GM13977 (cell line): ENCODE data around the gene REPIN1.

Experiments
- DNase-seq: peaks from one replicate; pipeline ENCODE4 v3.0.0; 2012; ENCODE audit warnings: low spot score
- CTCF ChIP-seq: IDR thresholded peaks from 2 replicates; pipeline ENCODE4 v1.5.1; 2012; ENCODE audit warnings: mild to moderate bottlenecking, control low read depth; ENCODE audit not compliant: insufficient read depth; ENCODE audit errors: extremely low read depth, missing control alignments
- in situ Hi-C: fragments of 300-500 bp; cut with MboI; formaldehyde crosslinking; loops from one replicate; pipeline ENCODE4 v1.12.0; 2022; ENCODE audit warnings: low sequenced_read_pairs, low pct_unique_long_range_greater_than_20kb, mixed read lengths, inconsistent platforms; ENCODE audit not compliant: unreplicated experiment

Gene REPIN1

GRCh38 chr7:150369748-150370501 is 1.3 kb downstream of the REPIN1 start:
- in situ Hi-C loops = no loop called here
- TF ChIP-seq CTCF = no peak
- no peak for DNase-seq

DNA sequence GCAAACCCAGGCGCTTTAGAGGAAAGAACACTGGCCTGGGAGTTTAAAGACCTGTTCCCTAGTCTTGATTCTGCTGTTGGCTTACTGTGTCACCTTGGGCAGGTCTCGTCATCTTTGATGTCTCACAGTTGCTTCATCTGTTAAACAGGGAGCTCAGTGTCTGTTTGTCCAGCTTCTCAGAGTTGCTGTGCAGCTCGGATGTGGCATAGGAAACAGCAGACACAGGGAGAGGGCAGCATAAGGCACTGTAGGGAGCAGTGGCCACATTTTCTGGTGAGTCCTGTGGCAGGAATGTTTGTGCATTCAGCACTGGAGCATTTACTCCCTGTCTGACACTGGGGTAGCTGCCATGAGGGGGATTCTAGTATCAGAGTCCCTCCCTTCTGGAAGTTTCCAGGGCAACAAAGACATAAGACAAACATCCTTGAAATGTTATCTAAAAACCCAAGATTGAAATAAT is 2.0 kb downstream of the REPIN1 start:
- no peak for DNase-seq
- no peak for TF ChIP-seq CTCF
- in situ Hi-C loops = no loop called here

- TF ChIP-seq CTCF = no peak
- DNase-seq = no peak
- in situ Hi-C loops = no loop called here
These were observed 2.7 kb downstream of the REPIN1 start for GRCh38 chr7:150371131-150371995.

GRCh38 chr7:150371996-150372270 is 3.3 kb downstream of the REPIN1 start:
- in situ Hi-C loops = no loop called here
- no peak for DNase-seq
- TF ChIP-seq CTCF = no peak

DNA sequence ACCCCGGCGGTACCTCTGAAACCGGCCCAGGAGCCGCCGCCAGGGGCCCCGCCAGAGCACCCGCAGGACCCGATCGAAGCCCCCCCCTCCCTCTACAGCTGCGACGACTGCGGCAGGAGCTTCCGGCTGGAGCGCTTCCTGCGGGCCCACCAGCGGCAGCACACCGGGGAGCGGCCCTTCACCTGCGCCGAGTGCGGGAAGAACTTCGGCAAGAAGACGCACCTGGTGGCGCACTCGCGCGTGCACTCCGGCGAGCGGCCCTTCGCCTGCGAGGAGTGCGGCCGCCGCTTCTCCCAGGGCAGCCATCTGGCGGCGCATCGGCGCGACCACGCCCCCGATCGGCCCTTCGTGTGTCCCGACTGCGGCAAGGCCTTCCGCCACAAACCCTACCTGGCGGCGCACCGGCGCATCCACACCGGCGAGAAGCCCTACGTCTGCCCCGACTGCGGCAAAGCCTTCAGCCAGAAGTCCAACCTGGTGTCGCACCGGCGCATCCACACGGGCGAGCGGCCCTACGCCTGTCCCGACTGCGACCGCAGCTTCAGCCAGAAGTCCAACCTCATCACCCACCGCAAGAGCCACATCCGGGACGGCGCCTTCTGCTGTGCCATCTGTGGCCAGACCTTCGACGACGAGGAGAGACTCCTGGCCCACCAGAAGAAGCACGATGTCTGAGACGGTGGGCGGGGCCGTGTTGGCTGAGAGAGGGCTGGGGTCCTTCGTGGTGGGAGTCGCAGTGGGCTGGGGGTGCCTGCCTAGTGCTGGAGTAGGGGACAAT is 3.8 kb downstream of the REPIN1 start:
- TF ChIP-seq CTCF = no peak
- DNase-seq = no peak
- in situ Hi-C loops = no loop called here

DNA sequence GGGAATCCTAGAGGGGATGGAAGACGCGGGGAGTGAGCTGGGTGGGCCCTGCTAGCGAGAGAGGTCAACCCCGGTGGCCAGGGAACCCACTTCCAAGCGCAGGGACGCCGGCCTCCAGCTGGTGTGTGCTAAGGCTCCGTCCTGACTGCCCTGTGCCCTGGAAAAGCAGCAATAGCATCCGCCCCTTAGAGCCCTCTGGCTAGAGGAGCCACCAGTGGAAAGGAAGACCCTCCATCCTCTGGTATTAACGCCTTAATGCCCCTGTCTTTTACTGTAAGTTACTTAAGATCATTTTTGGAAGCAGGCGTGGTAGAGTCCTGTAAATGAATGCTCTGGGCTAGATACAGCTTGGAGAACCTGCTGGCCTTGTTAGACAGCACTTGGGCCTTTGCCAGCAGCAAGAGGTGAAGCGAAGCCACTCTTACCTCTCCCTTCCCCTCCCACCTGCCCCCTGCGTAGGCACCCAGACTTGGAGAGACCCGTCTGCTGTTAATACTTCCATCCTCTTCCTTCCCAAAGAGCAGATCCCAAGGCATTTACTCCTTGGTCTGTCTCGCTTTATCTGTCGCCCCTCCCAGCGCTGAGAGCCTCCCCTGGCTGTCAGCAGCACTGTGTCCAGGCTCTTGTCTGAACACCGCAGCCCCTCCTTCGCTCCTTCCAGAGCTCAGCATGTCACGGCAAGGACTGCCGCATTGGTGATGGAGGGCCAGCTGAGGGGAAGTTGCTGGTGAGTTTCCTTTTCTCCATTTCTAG is 4.6 kb downstream of the REPIN1 start:
- no peak for TF ChIP-seq CTCF
- no peak for DNase-seq
- in situ Hi-C loops = no loop called here
